HG03457 (cell line): ENCODE results near the gene NFKBIB.
"Not testable (repeated sequence)": the region's sequence is repeated elsewhere in the genome, so short reads cannot be mapped to it uniquely, and the experiment has no call there.

Experiments
- ATAC-seq: cut with Tn5 transposase; IDR thresholded peaks from one replicate; pipeline ENCODE4 v1.9.1; 2021; ENCODE audit warnings: moderate number of reproducible peaks; ENCODE audit not compliant: unreplicated experiment

Gene NFKBIB

DNA sequence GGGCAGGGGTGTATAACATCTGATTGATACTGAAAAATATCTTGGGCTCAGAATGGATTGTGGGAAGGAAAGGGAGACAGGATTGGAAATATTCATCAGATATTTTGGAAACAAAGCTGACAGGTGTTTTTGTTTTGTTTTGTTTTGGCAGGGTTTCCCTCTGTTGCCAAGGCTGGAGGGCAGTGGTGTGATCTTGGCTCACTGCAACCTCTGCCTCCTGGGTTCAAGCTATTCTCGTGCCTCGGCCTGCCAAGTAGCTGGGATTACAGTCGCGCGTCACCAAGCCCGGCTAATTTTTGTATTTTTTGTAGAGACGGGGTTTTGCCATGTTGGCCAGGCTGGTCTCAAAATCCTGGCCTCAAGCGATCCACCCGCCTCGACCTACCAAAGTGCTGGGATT, 26.4 kb upstream of the NFKBIB start:
- ATAC-seq = not testable (repeated sequence)

DNA sequence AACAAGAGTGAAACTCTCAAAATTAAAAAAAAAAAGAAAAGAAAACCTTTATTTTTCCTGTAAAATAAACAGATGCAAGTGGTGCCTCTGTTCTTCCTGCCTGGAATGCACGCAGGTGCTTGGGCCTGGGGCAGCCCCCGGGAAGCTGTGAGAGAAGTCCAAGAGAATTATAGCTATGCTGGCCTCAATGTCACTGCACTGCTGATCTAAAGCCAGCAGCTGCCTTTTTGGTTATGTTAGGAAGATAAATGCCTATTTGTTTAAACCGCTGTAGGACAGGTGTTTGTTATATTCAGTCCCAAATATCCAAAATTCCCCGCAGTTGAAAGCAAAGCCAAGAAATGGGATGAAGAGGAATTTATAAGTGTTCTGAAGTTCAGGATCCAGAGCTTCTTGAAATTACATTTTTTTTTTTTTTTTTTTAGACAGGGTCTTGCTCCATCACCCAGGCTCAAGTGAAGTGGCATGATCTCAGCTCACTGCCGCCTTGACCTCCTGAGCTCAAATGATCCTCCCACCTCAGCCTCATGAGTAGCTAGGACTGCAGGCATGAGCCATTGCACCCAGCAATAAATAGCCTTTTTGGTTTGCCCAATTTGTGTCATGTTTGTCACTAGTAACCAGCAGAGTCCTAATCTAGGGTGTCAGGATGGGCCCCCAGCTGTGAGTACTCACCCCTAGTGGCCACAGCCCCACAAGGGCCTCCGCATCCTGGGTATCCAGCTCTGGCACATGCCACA, 23.9 kb upstream of the NFKBIB start:
- no peak for ATAC-seq

DNA sequence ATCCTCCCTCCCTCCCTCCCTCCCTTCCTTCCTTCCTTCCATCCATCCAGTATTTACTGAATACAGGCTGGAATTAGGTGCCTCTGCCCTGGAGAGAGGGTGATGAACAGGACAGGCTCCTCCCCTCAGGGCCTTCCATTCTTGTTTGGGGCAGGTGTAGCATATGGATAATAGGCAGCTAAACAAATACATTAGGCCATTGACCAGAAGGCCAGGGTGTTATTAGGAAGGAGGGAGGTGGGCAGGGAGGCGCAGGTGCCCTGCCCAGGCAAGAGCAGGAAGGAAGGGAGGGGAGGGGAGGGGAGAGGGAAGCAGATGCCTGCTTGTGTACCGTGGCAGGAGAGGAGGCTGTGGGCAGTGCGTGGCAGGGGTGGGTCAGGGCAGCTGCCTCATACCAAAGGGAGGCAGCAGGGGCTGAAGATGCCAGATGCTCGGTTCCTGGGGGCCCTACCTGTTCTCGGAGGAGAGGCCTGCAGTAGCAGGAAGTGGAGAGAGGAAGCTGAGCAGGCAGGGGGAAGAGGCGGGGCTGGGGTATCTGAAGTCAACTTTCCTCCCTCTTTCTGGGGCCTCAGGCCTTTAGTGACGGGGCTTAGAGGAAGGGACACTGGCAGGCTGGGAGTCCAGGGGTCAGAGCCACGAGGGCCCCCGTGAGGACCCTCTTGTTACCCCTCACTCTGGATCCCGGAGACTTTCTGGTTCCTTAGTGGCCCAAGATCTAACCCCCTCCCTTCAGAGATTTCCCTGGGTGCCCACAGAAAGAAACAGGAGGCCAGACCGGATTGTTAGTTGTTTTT, 21.8 kb upstream of the NFKBIB start, which contains the start of gene RINL:
Gene RINL (minus strand): TSS at position 495 of the 794 bp plus-strand sequence. CDS start 1,533 bp downstream, outside the sequence.
- no peak for ATAC-seq

DNA sequence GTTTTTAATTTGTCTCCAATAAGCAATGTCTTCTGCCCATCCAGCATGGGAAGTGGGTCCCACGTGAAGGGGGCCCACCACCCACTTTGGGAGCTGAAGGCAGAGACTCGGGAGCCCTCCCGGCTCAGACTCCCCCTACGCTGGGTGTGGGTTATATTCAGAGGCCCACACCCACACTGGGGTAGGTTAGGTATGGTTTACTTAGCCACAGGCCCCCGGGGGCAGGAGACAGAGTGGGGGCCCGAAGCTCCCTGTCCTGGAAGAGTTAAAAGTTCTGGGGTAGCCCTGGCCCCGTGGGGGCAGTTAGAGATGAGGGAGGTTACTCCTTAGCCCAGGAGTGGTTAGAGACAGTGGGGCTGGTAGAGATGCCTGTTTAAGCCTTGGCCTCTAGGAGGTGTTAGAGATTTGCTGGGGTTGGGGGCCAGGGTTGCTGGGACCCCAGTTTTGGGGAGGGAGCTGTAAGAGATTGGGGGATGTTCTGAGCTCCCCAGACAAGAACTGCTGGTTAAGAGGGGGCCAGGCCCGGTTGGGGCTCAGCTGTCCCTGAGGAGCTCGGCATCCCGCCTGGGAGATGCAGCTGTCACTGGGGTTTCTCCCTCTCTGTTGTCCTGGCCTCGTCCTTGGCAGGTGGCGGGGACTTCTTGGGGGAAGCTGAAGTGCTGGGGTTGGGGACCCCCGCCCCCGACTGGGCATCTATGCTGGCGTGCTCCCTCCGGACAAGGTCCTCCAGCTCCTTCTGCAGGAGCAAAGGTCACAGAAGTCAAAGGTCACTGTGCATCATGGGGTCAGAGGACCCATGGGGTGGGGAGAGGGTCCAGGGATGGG, 21.0 kb upstream of the NFKBIB start:
- no peak for ATAC-seq

DNA sequence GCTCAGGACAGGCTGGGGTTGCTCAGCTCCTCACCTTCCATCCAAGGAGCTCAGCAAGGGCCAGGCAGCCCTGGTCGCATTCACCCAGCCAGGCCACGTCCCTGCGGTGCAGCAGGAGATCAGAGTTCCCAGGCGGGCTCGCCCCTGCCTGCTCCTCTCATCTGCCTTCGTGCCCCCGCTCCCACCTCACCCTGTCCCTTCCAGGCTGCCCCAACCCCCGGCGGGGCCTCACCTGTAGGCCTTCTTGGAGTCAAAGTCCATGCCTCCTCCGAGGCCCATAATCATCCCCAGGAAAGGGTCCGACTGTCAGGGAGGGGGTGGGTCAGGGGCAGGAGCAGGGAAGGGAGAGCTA, 20.4 kb upstream of the NFKBIB start:
- ATAC-seq = no peak

DNA sequence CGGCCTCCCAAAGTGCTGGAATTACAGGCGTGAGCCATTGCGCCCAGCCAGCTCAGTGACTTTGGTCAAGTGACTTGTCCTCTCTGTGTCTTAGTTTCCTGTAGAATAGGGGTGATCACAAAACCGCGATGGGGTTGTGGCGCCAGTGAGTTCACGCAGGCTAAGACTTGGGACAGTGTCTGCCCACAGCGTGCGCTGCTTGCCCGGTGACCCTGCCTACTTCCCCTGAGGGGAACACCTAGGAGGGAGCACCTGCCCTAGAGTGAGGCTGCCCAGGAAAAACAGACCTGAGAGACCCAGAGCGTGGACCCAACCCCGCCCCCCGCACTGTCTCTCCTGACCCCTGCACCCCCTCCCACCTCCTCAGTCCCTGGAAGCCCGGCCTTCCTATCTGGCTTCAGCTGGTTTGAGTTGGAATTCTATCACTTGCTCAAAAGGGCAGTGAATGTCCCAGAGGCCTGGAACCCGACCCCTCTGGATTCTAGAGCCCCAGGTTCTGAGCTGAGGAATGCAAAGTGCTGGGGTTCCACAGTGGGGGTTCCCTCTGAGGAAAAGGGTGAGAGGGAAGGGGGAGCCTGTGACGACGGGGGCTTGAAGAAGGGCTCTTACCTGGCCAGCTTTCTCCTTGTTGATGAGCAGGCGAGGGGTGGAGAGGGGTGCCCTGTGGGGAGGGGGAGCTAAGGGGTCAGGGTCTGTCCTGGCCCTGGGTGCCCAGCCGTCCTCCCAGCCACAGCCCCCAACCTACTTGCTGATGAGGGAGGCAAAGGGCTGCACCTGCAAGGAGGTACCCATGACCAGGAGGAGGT, 19.5 kb upstream of the NFKBIB start:
- ATAC-seq = no peak

DNA sequence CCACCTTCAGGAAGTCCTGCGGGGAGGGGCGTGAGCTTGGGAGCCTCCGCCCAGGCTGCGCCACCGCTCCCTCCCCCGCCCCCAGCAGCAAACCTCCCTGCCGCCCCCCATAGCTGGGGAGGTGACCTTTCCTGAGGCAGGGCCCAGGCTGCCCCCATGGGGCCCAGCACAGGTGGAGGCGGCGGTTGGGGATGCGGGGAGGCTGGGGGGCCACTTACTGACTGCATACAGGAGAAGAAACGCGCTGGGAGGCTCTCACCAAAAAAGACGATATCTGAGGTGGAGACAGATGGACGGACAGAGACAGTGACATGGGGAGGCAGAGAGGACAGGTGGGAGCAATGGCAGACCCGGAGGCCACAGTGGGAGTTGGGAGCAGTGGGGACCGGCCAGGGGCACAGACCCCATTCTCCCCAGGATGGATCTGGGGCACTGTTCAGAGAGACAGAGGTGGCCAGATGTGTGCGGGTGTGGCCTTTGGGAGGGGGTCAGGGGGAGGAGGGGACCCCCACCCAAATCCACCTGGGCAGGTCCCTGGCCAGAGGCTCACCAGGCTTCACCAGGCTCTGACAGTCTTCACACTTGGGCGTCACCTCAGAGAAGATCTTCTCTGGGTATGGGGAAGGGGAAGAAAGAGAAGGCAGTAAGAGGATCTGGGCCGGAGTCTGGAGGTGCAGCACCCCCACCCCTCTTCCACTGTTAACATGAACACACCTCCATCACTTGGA, 18.7 kb upstream of the NFKBIB start:
- ATAC-seq = no peak

DNA sequence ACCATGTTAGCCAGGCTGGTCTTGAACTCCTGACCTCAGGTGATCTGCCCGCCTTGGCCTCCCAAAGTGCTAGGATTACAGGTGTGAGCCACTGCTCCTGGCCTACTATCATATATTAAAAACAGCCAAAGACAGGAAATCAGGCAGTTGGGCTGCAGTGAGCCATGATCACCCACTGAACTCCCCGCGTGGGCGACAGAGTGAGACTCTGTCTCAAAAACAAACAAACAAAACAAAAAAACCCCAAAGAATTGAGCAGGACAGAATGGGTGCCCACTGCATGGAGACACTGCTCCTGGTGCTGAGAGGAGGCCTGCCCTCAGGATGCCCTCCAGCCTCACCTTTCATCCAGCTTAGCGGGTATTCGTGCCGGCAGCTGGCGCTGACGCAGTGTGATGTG, 16.5 kb upstream of the NFKBIB start:
- ATAC-seq = no peak

DNA sequence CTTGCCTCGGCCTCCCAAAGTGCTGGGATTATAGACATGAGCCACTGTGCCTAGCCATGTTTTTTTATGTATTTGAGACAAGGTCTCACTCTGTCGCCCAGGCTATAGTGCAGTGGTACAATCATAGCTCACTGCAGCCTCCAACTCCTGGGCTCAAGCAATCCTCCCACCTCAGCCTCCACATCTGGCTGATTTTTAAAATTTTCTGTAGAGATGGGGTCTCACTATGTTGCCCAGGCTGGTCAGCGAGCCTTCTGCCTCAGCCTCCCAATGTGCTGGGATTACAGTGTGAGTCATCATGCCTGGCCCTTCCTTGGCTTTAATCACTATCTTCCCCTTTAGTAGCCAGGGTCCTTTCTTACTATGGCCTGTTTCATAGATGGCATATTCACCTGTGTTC, 15.1 kb upstream of the NFKBIB start:
- not testable (repeated sequence) for ATAC-seq

DNA sequence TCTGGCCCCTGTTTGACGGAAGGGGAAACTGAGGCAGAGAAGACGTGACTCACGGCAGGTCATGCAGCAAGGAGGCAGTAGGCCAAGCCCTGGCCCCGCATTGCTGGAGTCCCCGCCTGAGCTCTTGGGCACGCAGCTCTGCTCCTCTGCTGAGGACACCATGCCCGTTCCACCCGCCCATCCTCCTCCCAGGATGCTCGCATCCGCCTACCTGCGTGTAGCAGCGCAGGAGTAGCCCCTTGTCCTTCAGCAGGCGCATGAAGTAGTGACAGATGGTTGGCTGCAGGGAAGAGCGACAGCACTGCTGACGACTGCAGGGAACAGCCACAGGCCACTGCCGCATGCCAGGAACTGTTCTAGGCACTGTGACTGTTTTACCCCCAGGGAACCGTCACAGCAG, 10.9 kb upstream of the NFKBIB start:
- ATAC-seq = no peak

DNA sequence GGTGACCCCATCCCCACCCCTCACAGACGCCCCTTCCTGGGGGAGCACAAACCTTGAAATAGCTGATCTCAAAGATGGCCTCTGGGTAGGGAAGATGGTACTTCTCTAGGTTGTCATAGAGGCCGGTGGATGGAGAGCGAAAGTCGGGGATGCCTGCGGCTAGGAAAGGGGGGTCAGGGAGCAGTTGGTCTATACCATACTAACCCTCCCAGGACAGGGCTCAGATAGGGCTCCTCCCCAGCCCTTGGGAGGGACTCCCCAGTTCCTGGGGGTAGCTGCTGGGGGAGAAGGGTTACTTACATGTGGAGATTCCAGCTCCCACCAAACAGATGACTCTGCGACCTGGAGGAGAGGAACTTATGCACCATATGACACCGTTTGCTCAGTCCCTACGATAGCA, 10.0 kb upstream of the NFKBIB start:
- no peak for ATAC-seq

DNA sequence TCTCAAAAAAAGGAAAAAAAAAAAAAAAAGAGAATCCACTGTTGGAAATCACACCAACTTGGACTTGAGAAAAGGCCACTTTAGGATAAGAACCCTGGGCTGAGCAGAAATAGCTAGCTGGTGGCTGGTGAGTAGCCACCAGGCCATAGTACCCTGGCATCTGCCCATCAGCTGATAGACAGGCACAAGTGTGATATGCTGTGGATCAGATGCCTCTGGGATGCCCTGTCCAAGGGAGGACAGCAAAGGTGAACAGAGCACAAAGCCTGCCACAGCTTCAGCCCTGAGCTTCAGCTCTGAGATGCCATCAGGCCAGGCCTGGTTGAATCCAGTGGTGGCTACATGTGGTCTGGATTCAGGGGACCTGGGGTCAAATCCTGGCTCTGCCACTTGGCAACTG, 9.1 kb upstream of the NFKBIB start:
- ATAC-seq = no peak

DNA sequence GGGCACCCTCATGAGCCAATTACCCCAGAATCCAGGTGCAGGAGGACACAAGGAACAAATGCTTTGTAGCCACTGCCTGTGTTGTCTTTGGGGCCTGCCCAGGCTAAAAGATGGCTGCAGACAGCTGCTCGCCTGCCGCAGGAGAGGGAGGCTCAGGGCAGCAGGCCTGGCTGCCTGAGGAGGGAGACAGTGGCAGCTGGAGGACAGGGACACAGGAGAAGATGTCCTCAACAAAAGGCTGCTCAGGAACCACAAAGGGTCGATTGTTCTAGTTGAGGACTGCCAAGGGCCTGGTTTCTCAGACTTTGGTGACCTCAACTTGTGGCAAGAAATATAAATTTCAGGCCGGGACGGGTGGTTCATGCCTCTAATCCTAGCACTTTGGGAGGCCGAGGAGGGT, 8.0 kb upstream of the NFKBIB start:
- ATAC-seq = no peak

DNA sequence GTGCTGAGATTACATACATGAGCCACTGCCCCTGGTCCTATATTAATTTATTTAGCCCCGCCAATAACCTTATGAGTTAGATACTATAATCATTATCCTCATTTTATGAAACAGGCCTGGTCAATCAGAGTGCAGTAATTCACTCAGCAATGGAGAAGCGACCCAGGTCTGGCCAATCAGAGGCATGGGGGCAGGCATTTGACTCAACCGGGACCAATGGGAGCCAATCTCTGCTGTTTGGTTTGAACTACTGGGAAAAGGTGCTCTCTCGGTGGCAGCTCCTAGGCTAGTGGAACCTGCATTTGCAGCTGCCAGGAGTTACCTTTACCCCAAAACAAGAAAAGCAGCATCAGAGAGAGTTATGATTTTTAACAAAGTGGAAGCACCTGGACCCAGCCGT, 6.9 kb upstream of the NFKBIB start:
- ATAC-seq = no peak

DNA sequence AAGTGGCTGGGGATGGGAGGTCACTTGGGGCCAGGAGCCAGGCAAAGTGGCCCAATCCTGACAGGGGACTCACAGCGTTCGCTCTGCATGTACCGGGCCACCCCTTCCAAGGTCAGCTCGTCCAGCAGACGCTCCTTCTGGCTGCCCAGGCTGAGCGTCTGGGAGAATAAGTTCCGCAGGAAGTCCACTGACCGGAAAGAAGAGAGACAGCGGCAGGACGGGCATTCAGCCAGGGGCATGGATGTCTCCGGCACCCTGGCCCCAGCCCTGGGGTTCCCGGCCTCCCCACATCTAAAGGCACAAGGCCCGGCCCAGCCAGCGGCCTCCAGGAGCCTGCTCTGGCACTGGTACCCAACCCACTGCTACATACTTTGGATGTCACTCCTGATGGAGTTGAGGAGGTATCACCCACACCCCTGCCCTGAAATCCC, 6.4 kb upstream of the NFKBIB start:
- no peak for ATAC-seq

DNA sequence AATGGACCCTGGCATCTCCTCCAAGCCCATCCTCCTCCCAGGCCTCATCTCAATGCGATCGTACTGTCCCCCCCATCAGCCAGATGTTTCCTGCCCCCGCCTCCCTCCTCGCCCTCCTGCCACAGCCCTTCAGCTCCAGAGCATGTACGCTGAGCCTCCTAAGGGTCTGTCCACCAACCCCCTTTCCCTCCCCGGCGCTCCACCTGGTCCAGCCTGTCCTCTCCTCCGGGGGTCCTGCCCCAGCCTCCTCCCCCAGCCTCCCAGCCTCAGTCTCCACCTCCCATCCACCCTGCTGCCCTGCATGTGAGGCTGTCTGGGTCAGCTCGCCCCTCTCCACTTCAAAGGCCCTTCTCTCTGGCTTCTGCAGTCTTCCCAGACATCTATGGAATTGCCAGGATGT, 4.8 kb upstream of the NFKBIB start:
- no peak for ATAC-seq

DNA sequence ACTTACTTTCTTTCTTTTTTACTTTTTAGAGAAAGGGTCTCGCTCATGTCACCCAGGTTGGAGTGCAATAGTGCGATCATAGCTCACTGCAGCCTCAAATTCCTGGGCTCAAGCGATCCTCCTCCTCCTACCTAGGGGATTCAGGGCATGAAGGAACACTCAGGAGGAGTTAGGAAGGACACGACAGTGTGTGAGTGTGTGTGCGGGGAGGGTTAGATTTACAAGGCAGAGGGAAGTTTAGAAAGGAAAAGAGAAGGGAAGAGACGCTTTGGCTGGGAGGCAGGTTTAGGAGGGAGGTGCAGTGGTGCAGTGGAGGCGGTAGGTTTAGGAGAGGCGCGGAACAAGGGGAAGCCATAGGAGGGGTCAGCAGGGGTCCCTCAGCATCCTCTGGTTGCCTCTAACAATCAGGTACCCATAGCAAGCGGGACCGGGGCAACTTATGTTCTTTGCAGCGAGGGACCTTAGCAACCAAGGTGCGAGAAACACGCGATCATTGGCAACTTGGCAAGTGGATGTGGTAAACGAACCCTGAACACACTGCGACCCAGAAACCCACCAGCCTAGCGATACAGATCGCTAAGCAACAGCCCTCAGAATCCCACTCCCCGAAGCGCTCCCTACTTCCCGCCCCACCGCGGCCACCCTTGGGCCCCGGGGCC, 852 bp upstream of the NFKBIB start:
- ATAC-seq = no peak

DNA sequence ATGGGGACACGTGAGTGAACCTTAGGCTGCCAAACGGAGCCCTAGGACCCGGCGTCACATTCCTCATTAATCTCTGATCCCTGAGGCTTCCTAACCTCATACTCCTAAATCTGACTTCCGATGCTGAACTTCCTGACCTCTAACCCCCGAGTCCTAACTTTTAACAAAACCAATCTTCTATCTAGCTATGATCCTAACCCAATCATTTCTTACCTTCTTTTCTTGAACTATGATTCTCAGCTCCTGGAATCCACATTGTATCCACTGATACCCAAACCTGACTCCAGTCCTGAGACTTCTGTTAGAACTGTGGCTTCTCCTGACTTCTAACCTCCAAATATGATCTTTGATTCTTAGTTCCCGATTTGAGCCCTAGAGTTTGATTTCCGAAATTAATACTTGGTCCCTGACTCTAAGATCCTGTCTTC, 447 bp downstream of the NFKBIB start:
- ATAC-seq = no peak

DNA sequence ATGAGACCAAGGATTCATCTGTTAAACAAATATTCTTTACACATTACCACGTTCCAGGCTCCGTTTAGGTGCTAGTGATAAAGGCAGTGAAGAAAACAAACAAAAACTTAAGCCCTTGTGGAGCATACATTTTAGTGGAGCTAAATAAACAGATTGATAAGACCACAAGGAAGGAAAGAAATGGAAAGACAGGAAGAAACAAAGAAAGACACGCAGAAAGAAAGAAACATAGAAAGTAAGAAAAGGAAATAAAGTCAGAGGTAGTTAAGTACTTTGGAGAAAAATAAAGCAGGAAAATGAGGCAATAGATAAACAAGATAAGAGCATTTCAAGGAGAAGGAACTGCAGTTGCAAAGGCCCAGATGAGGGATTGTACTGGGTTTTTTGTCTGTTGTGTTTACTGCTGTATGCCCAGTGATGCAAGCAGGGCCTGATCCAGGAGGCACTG, 998 bp downstream of the NFKBIB start:
- no peak for ATAC-seq
